ENCODE results near the gene IFNE. TPM values are rescaled to one million over a fixed set of nuclear protein-coding genes. Genes with fewer than 3 reads are reported as not detected.
A peak's percentile ranks its signal among the peaks of the same experiment; 100 is the strongest.

IFNE gene
- total and polyA plus RNA-seq, 7 experiments from 2014 or later, result 0.46 to 0.76 TPM; not detected in 5

GRCh38 chr9:21523021-21524014, 41.2 kb upstream of the IFNE start:
- Histone ChIP-seq H3K27me3 (ENCODE audit: control insufficient read depth in 2 of 2, insufficient read depth in 2 of 2, low read length in 2 of 2) (no peaks in the 10 kb centered on the region), H3K4me3 (ENCODE audit: low read length) (no peak overlapping the region), H3K9me3 (ENCODE audit: control insufficient read depth in 2 of 3, low read length in 3 of 3) (no peaks in the 10 kb centered on the region), H3K4me1 (ENCODE audit: control insufficient read depth in 2 of 2, insufficient read depth in 2 of 2, low read length in 2 of 2) (no peaks in the 10 kb centered on the region), H3K36me3 (ENCODE audit: control insufficient read depth in 2 of 3, insufficient read depth in 3 of 3, low read length in 3 of 3) (no peaks in the 10 kb centered on the region), H3K27ac (ENCODE audit: low read depth, low read length) (no peak overlapping the region)
- intact Hi-C loops (cut with micrococcal nuclease), result no loop called here
- DNase-seq, result no peak
- ChIA-PET CTCF (interaction anchor here (0.6 to 1.1 kb wide), 4 partner anchors 9 to 969 kb away, joined by 3 to 6 read pairs (median 5); no protein-coding TSS in a partner anchor), POLR2A (interaction anchor here (0.7 kb wide), 1 partner anchor 364 kb away, joined by 4 read pairs; no protein-coding TSS in a partner anchor)
- no peak for ATAC-seq
- peaks cover 0 to 11% (median 4%) of the 10 kb centered on the region in 5 donors for H3K36me3 Mint-ChIP-seq
- H3K4me1 Mint-ChIP-seq, result no peaks in the 10 kb centered on the region
- H3K4me3 Mint-ChIP-seq, result no peak overlapping the region
- H3K27me3 Mint-ChIP-seq, result peaks cover 0 to 7% (median 0%) of the 10 kb centered on the region in 5 donors
- peak overlapping the region in 1 of 9 donors; percentile 28 for H3K27ac Mint-ChIP-seq
- H3K9me3 Mint-ChIP-seq, result peaks cover 0 to 25% (median 4%) of the 10 kb centered on the region in 11 donors

- Mint-ChIP-seq H3K4me3 (no peak overlapping the region), H3K36me3 (peaks cover 0 to 11% (median 0%) of the 10 kb centered on the region in 5 donors), H3K27ac (no peak overlapping the region), H3K4me1 (no peaks in the 10 kb centered on the region), H3K9me3 (peaks cover 0 to 25% (median 4%) of the 10 kb centered on the region in 11 donors), H3K27me3 (peaks cover 0 to 7% (median 0%) of the 10 kb centered on the region in 5 donors)
- ATAC-seq (no peak), DNase-seq (no peak)
- H3K9me3 ChIP-seq (ENCODE audit: control insufficient read depth in 2 of 3, low read length in 3 of 3), result no peaks in the 10 kb centered on the region
- intact Hi-C loops (cut with micrococcal nuclease), result no loop called here
- no peak overlapping the region for H3K27ac ChIP-seq (ENCODE audit: low read depth, low read length)
- POLR2A ChIA-PET, result no interaction called here
- H3K36me3 ChIP-seq (ENCODE audit: control insufficient read depth in 2 of 3, insufficient read depth in 3 of 3, low read length in 3 of 3), result no peaks in the 10 kb centered on the region
- H3K27me3 ChIP-seq (ENCODE audit: control insufficient read depth in 2 of 2, insufficient read depth in 2 of 2, low read length in 2 of 2), result no peaks in the 10 kb centered on the region
- no peak overlapping the region for H3K4me3 ChIP-seq (ENCODE audit: low read length)
- H3K4me1 ChIP-seq (ENCODE audit: control insufficient read depth in 2 of 2, insufficient read depth in 2 of 2, low read length in 2 of 2), result no peaks in the 10 kb centered on the region
- CTCF ChIA-PET, result no interaction called here
These were observed 40.2 kb upstream of the IFNE start for GRCh38 chr9:21522348-21522747.

GRCh38 chr9:21521448-21521847, 39.3 kb upstream of the IFNE start:
- H3K4me3 Mint-ChIP-seq, result no peak overlapping the region
- no peaks in the 10 kb centered on the region for H3K9me3 ChIP-seq (ENCODE audit: control insufficient read depth in 2 of 3, low read length in 3 of 3)
- CTCF ChIA-PET, result no interaction called here
- peaks cover 0 to 11% (median 0%) of the 10 kb centered on the region in 5 donors for H3K36me3 Mint-ChIP-seq
- no peaks in the 10 kb centered on the region for H3K4me1 Mint-ChIP-seq
- H3K4me3 ChIP-seq (ENCODE audit: low read length), result no peak overlapping the region
- no peak for DNase-seq
- H3K27me3 ChIP-seq (ENCODE audit: control insufficient read depth in 2 of 2, insufficient read depth in 2 of 2, low read length in 2 of 2), result no peaks in the 10 kb centered on the region
- intact Hi-C loops (cut with micrococcal nuclease), result no loop called here
- H3K4me1 ChIP-seq (ENCODE audit: control insufficient read depth in 2 of 2, insufficient read depth in 2 of 2, low read length in 2 of 2), result no peaks in the 10 kb centered on the region
- peaks cover 0 to 25% (median 4%) of the 10 kb centered on the region in 11 donors for H3K9me3 Mint-ChIP-seq
- no peak overlapping the region for H3K27ac ChIP-seq (ENCODE audit: low read depth, low read length)
- H3K27ac Mint-ChIP-seq, result no peak overlapping the region
- no peaks in the 10 kb centered on the region for H3K36me3 ChIP-seq (ENCODE audit: control insufficient read depth in 2 of 3, insufficient read depth in 3 of 3, low read length in 3 of 3)
- POLR2A ChIA-PET, result interaction anchor here (0.7 kb wide), 1 partner anchor 369 kb away, joined by 3 read pairs; no protein-coding TSS in a partner anchor
- H3K27me3 Mint-ChIP-seq, result peaks cover 0 to 2% (median 0%) of the 10 kb centered on the region in 5 donors
- no peak for ATAC-seq

- Mint-ChIP-seq H3K27me3 (peaks cover 0 to 2% (median 0%) of the 10 kb centered on the region in 5 donors), H3K27ac (no peak overlapping the region), H3K36me3 (peaks cover 0 to 11% (median 0%) of the 10 kb centered on the region in 5 donors), H3K4me1 (peaks cover 0 to 2% (median 0%) of the 10 kb centered on the region in 7 donors), H3K4me3 (no peak overlapping the region), H3K9me3 (peaks cover 0 to 25% (median 4%) of the 10 kb centered on the region in 11 donors)
- POLR2A ChIA-PET, result interaction anchor here (0.7 kb wide), 1 partner anchor 370 kb away, joined by 3 read pairs; no protein-coding TSS in a partner anchor
- Histone ChIP-seq H3K4me1 (ENCODE audit: control insufficient read depth in 2 of 2, insufficient read depth in 2 of 2, low read length in 2 of 2) (no peaks in the 10 kb centered on the region), H3K4me3 (ENCODE audit: low read length) (no peak overlapping the region), H3K9me3 (ENCODE audit: control insufficient read depth in 2 of 3, low read length in 3 of 3) (no peaks in the 10 kb centered on the region), H3K36me3 (ENCODE audit: control insufficient read depth in 2 of 3, insufficient read depth in 3 of 3, low read length in 3 of 3) (no peaks in the 10 kb centered on the region), H3K27me3 (ENCODE audit: control insufficient read depth in 2 of 2, insufficient read depth in 2 of 2, low read length in 2 of 2) (no peaks in the 10 kb centered on the region), H3K27ac (ENCODE audit: low read depth, low read length) (no peak overlapping the region)
- DNase-seq, result no peak
- ATAC-seq, result no peak
- intact Hi-C loops (cut with micrococcal nuclease), result no loop called here
- CTCF ChIA-PET, result no interaction called here
These were observed 38.6 kb upstream of the IFNE start for GRCh38 chr9:21520501-21521228.

GRCh38 chr9:21519855-21520434, 37.8 kb upstream of the IFNE start:
- ATAC-seq (no peak), DNase-seq (no peak)
- Histone ChIP-seq H3K27ac (ENCODE audit: low read depth, low read length) (no peak overlapping the region), H3K9me3 (ENCODE audit: control insufficient read depth in 2 of 3, low read length in 3 of 3) (no peaks in the 10 kb centered on the region), H3K36me3 (ENCODE audit: control insufficient read depth in 2 of 3, insufficient read depth in 3 of 3, low read length in 3 of 3) (no peaks in the 10 kb centered on the region), H3K4me3 (ENCODE audit: low read length) (no peak overlapping the region), H3K27me3 (ENCODE audit: control insufficient read depth in 2 of 2, insufficient read depth in 2 of 2, low read length in 2 of 2) (no peaks in the 10 kb centered on the region), H3K4me1 (ENCODE audit: control insufficient read depth in 2 of 2, insufficient read depth in 2 of 2, low read length in 2 of 2) (no peaks in the 10 kb centered on the region)
- Mint-ChIP-seq H3K4me3 (no peak overlapping the region), H3K27me3 (peaks cover 0 to 2% (median 0%) of the 10 kb centered on the region in 5 donors), H3K4me1 (peaks cover 0 to 2% (median 0%) of the 10 kb centered on the region in 7 donors), H3K36me3 (peaks cover 0 to 8% (median 0%) of the 10 kb centered on the region in 5 donors), H3K27ac (no peak overlapping the region), H3K9me3 (peaks cover 0 to 25% (median 4%) of the 10 kb centered on the region in 11 donors)
- ChIA-PET POLR2A (no interaction called here), CTCF (interaction anchor here (0.7 kb wide), 1 partner anchor 191 kb away, joined by 3 read pairs; no protein-coding TSS in a partner anchor)
- intact Hi-C loops (cut with micrococcal nuclease), result no loop called here

GRCh38 chr9:21516796-21517195, 34.7 kb upstream of the IFNE start:
- POLR2A ChIA-PET, result no interaction called here
- no peaks in the 10 kb centered on the region for H3K36me3 ChIP-seq (ENCODE audit: control insufficient read depth in 2 of 3, insufficient read depth in 3 of 3, low read length in 3 of 3)
- Mint-ChIP-seq H3K4me3 (no peak overlapping the region), H3K4me1 (peaks cover 0 to 4% (median 0%) of the 10 kb centered on the region in 7 donors), H3K36me3 (peaks cover 0 to 3% (median under 1%) of the 10 kb centered on the region in 5 donors), H3K27me3 (peaks cover 0 to 2% (median 0%) of the 10 kb centered on the region in 5 donors), H3K9me3 (peaks cover 0 to 7% (median 0%) of the 10 kb centered on the region in 11 donors), H3K27ac (no peak overlapping the region)
- H3K4me1 ChIP-seq (ENCODE audit: control insufficient read depth in 2 of 2, insufficient read depth in 2 of 2, low read length in 2 of 2), result no peaks in the 10 kb centered on the region
- H3K27me3 ChIP-seq (ENCODE audit: control insufficient read depth in 2 of 2, insufficient read depth in 2 of 2, low read length in 2 of 2), result no peaks in the 10 kb centered on the region
- CTCF ChIA-PET, result no interaction called here
- ATAC-seq (no peak), DNase-seq (no peak)
- H3K27ac ChIP-seq (ENCODE audit: low read depth, low read length), result no peak overlapping the region
- intact Hi-C loops (cut with micrococcal nuclease), result no loop called here
- no peak overlapping the region for H3K4me3 ChIP-seq (ENCODE audit: low read length)
- no peaks in the 10 kb centered on the region for H3K9me3 ChIP-seq (ENCODE audit: control insufficient read depth in 2 of 3, low read length in 3 of 3)
